HEK293T (cell line): ENCODE data around the gene RANBP10.

ENCODE experiments used
- CTCF ChIA-PET: fragments of 350-600 bp; formaldehyde crosslinking; extraction: SDS; loops from one replicate; lab custom pipeline; 2021; ENCODE audit warnings: antibody characterized with exemption, inconsistent platforms; lab: Yijun Ruan, JAX
- POLR2A ChIA-PET: fragments of 350-600 bp; formaldehyde crosslinking; extraction: SDS; loops from one replicate; lab custom pipeline; 2020; ENCODE audit warnings: antibody characterized with exemption, inconsistent platforms; lab: Yijun Ruan, JAX
- DNase-seq: peaks from one replicate; pipeline ENCODE4 v3.0.0; 2012; ENCODE audit warnings: mixed read lengths; ENCODE audit errors: extremely low spot score
- ARNT ChIP-seq: fragments of 450-650 bp; IDR thresholded peaks from 2 replicates; pipeline ENCODE4 v1.6.1; 2017; ENCODE audit warnings: mild to moderate bottlenecking
- BHLHE40 ChIP-seq: fragments of 450-650 bp; IDR thresholded peaks from 2 replicates; pipeline ENCODE4 v1.6.1; 2016; ENCODE audit warnings: mild to moderate bottlenecking, moderate library complexity, borderline replicate concordance
- CTBP1 ChIP-seq: fragments of 450-650 bp; IDR thresholded peaks from 2 replicates; pipeline ENCODE4 v1.6.1; 2016; ENCODE audit warnings: borderline replicate concordance
- ELF4 ChIP-seq: fragments of 450-650 bp; IDR thresholded peaks from 2 replicates; pipeline ENCODE4 v1.6.1; 2017; ENCODE audit warnings: antibody characterized with exemption
- FOXA1 ChIP-seq: fragments of 450-650 bp; IDR thresholded peaks from 2 replicates; pipeline ENCODE4 v1.6.1; 2016; ENCODE audit warnings: mild to moderate bottlenecking
- FOXK2 ChIP-seq: fragments of 450-650 bp; IDR thresholded peaks from 2 replicates; pipeline ENCODE4 v1.6.1; 2016; ENCODE audit warnings: mild to moderate bottlenecking
- FOXM1 ChIP-seq: fragments of 450-650 bp; IDR thresholded peaks from 2 replicates; pipeline ENCODE4 v1.6.1; 2017; ENCODE audit warnings: mild to moderate bottlenecking, borderline replicate concordance
- HDGF ChIP-seq: fragments of 450-650 bp; IDR thresholded peaks from 2 replicates; pipeline ENCODE4 v1.6.1; 2017; ENCODE audit warnings: antibody characterized with exemption, borderline replicate concordance
- L3MBTL2 ChIP-seq: fragments of 450-650 bp; conservative IDR thresholded peaks from 2 replicates; pipeline ENCODE4 v1.6.1; 2016; ENCODE audit warnings: mild to moderate bottlenecking
- LEF1 ChIP-seq: fragments of 450-650 bp; IDR thresholded peaks from 2 replicates; pipeline ENCODE4 v1.6.1; 2017; ENCODE audit warnings: mild to moderate bottlenecking, borderline replicate concordance
- NFRKB ChIP-seq: fragments of 450-650 bp; IDR thresholded peaks from 2 replicates; pipeline ENCODE4 v1.6.1; 2016; ENCODE audit warnings: mild to moderate bottlenecking, moderate library complexity
- PKNOX1 ChIP-seq: fragments of 450-650 bp; IDR thresholded peaks from 2 replicates; pipeline ENCODE4 v1.6.1; 2016
- SP1 ChIP-seq: fragments of 450-650 bp; IDR thresholded peaks from 2 replicates; pipeline ENCODE4 v1.6.1; 2017
- SUZ12 ChIP-seq: fragments of 450-650 bp; IDR thresholded peaks from 2 replicates; pipeline ENCODE4 v1.6.1; 2016; ENCODE audit warnings: mild to moderate bottlenecking
- TARDBP ChIP-seq: fragments of 450-650 bp; IDR thresholded peaks from 2 replicates; pipeline ENCODE4 v1.6.1; 2016
- ZNF384 ChIP-seq: fragments of 450-650 bp; IDR thresholded peaks from 2 replicates; pipeline ENCODE4 v1.6.1; 2016

RANBP10 gene

GRCh38 chr16:67714522-67714921 lies 91.8 kb downstream of the RANBP10 start:
- ChIA-PET POLR2A (no interaction called here), CTCF (no interaction called here)
- no peak for DNase-seq
- TF ChIP-seq ELF4: no peak

- ChIA-PET POLR2A (no interaction called here), CTCF (no interaction called here)
- TF ChIP-seq ZNF384: no peak
- TF ChIP-seq FOXA1: no peak
- TF ChIP-seq L3MBTL2: no peak
- DNase-seq: no peak
Observed at GRCh38 chr16:67713647-67714273, 92.6 kb downstream of the RANBP10 start.

DNA sequence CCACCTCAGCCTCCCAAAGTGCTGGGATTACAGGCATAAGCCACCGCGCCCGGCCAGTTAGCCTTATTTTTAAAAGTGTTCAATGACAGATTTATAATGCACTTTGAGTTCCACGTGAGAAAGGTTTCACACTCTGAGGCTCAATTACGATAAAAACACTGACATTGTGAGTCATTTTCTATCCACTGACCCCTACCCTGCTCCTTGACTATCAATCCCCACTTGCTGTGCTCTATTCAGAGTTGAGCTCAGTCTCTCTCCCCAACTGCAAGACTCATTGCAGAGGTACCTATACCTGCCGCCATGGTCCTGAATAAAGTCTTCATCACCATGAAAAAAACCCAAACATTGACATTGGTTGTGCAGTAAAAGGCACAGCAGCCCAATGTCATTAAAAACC lies 95.8 kb downstream of the RANBP10 start:
- no peak for DNase-seq
- CTCF ChIA-PET: no interaction called here
- POLR2A ChIA-PET: interaction anchor here (1.4 kb wide), 1 partner anchor 9 kb away, joined by 6 read pairs; the partner anchor contains the start of gene GFOD2
- TF ChIP-seq FOXA1: no peak
- no peak for TF ChIP-seq LEF1
- no peak for TF ChIP-seq BHLHE40
- TF ChIP-seq SP1: no peak
- no peak for TF ChIP-seq FOXK2

DNA sequence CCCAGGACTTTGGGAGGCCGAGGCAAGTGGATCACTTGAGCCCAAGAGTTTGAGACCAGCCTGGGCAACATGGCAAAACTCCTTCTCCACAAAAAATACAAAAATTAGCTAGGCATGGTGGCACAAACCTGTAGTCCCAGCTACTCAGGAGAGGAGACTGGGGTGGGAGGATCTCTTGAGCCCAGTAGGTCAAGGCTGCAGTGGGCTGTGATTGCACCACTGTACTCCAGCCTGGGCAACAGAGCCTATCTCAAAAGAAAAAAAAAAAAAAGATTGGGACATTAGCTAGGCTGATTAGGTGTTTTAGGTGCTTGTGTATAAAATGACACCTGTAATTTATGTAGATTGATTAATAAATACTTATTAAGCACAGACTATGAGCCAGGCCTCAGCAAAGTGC lies 97.3 kb downstream of the RANBP10 start:
- ChIA-PET POLR2A (interaction anchor here (1.0 to 1.1 kb wide), 2 partner anchors 10 to 17 kb away, joined by 3 to 5 read pairs; partner anchors contain the start of gene GFOD2), CTCF (no interaction called here)
- no peak for TF ChIP-seq LEF1
- no peak for TF ChIP-seq FOXA1
- no peak for TF ChIP-seq ARNT
- no peak for TF ChIP-seq FOXM1
- TF ChIP-seq NFRKB: no peak
- no peak for TF ChIP-seq BHLHE40
- TF ChIP-seq HDGF: no peak
- TF ChIP-seq L3MBTL2: no peak
- no peak for TF ChIP-seq FOXK2
- TF ChIP-seq PKNOX1: no peak
- TF ChIP-seq TARDBP: no peak
- TF ChIP-seq CTBP1: no peak
- no peak for TF ChIP-seq ZNF384
- TF ChIP-seq SP1: no peak
- no peak for TF ChIP-seq SUZ12
- TF ChIP-seq ELF4: no peak
- DNase-seq: no peak

- ChIA-PET POLR2A (interaction anchor here (1.0 kb wide), 1 partner anchor 11 kb away, joined by 3 read pairs; the partner anchor contains the start of gene GFOD2), CTCF (interaction anchor here (0.6 kb wide), 1 partner anchor 216 kb away, joined by 4 read pairs; no protein-coding TSS in a partner anchor)
- no peak for DNase-seq
- TF ChIP-seq PKNOX1 (no peak), FOXA1 (no peak), TARDBP (no peak), CTBP1 (no peak), LEF1 (no peak), HDGF (no peak), ARNT (no peak)
Observed at GRCh38 chr16:67708368-67708771, 98.0 kb downstream of the RANBP10 start.

DNA sequence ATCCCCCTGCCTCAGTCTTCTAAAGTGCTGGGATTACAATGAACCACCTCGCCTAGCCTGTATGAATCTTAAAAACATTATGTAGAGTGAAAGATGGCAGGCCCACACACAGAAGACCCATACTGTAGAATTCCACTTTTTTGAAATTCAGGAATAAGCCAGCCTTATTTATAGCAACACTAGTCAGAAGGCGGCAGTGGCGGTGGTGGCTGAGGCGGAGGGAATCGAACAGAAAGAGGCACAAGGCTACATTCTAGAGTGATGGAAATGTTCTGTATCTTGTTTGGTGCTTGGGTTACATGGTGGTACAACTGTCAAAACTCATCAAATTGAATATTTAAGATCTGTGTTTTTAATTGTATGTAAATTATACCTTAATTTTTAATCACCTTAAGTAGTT lies 98.6 kb downstream of the RANBP10 start:
- ChIA-PET CTCF (no interaction called here), POLR2A (interaction anchor here (1.0 kb wide), 1 partner anchor 11 kb away, joined by 3 read pairs; the partner anchor contains the start of gene GFOD2)
- DNase-seq: no peak

GRCh38 chr16:67707210-67707609 lies 99.2 kb downstream of the RANBP10 start:
- TF ChIP-seq SUZ12: no peak
- no peak for TF ChIP-seq HDGF
- no peak for TF ChIP-seq FOXA1
- TF ChIP-seq LEF1: no peak
- no peak for TF ChIP-seq TARDBP
- no peak for TF ChIP-seq FOXM1
- no peak for TF ChIP-seq PKNOX1
- no peak for TF ChIP-seq SP1
- TF ChIP-seq CTBP1: no peak
- no peak for TF ChIP-seq ARNT
- no peak for TF ChIP-seq ZNF384
- no peak for TF ChIP-seq ELF4
- TF ChIP-seq L3MBTL2: no peak
- no peak for TF ChIP-seq FOXK2
- no peak for TF ChIP-seq BHLHE40
- TF ChIP-seq NFRKB: no peak
- ChIA-PET CTCF (no interaction called here), POLR2A (no interaction called here)
- no peak for DNase-seq

More for the DNA sequence above, 98.6 kb downstream of the RANBP10 start:
- no peak for TF ChIP-seq SP1
- no peak for TF ChIP-seq L3MBTL2
